Suprapubic skin (tissue), 4 donors: ENCODE measurements around the gene WNT6. TPM values are rescaled to one million over a fixed set of nuclear protein-coding genes. Genes with fewer than 3 reads are reported as not detected.

ENCODE experiments used
- DNase-seq, 2 donors: peaks; one replicate each; pipeline ENCODE4 v3.0.0-alpha.2; 2019; ENCODE audit warnings: low spot score in 2 of 2
- H3K27ac ChIP-seq: fragments of 200-600 bp; sonication (generic); one replicate; pipeline ENCODE4 v1.5.1; 2019
- H3K27me3 ChIP-seq: fragments of 200-600 bp; sonication (generic); one replicate; pipeline ENCODE4 v1.5.1; 2019
- H3K36me3 ChIP-seq: fragments of 200-600 bp; sonication (generic); one replicate; pipeline ENCODE4 v1.5.1; 2019
- H3K4me1 ChIP-seq: fragments of 200-600 bp; sonication (generic); one replicate; pipeline ENCODE4 v1.5.1; 2019
- H3K4me3 ChIP-seq: fragments of 200-600 bp; sonication (generic); one replicate; pipeline ENCODE4 v1.5.1; 2019; ENCODE audit warnings: mild to moderate bottlenecking
- H3K9me3 ChIP-seq: fragments of 200-600 bp; sonication (generic); one replicate; pipeline ENCODE4 v1.5.1; 2019
- CTCF ChIP-seq, 2 donors: fragments of 200-600 bp in 1 of 2; fragments of 450-650 bp in 1 of 2; sonication (generic) in 1 of 2; IDR thresholded peaks; one replicate each; pipeline ENCODE4 v1.5.1; 2016 to 2019; ENCODE audit warnings: antibody characterized with exemption in 2 of 2, mild to moderate bottlenecking in 1 of 2, moderate library complexity in 1 of 2
- EP300 ChIP-seq: sonication (generic); formaldehyde crosslinking; IDR thresholded peaks from one replicate; pipeline ENCODE4 v1.6.1; 2017; ENCODE audit warnings: antibody characterized with exemption
- POLR2A ChIP-seq, 2 donors: fragments of 450-650 bp; IDR thresholded peaks; one replicate each; pipeline ENCODE4 v1.6.1; 2017; ENCODE audit warnings: antibody characterized with exemption in 2 of 2, mild to moderate bottlenecking in 2 of 2, moderate library complexity in 2 of 2
- POLR2AphosphoS5 ChIP-seq, 3 donors: sonication (generic); formaldehyde crosslinking; IDR thresholded peaks; one replicate each; pipeline ENCODE4 v1.6.1; 2017; ENCODE audit warnings: antibody characterized with exemption in 3 of 3
- WGBS: methylation state at CpG from one replicate; pipeline ENCODE4 v1.1.5; 2018; 5-methylcytosine and 5-hydroxymethylcytosine counted together
- total RNA-seq, 4 donors: library from RNA; depleted of rRNA; stranded (reverse); fragments of >200 nt; gene quantifications; one replicate each; pipeline ENCODE4 v1.1.0, GENCODE V29; 2016

Gene WNT6
- total RNA-seq, 4 donors from 2014 or later = 1.4 to 3.7 (median 2.3) TPM

- H3K36me3 ChIP-seq = no peaks in the 10 kb centered on the region
- no peak for TF ChIP-seq POLR2AphosphoS5 (IDR thresholded peaks at IDR 0.05)
- H3K9me3 ChIP-seq = no peaks in the 10 kb centered on the region
- no peak for DNase-seq
- H3K27me3 ChIP-seq = peaks cover 84% of the 10 kb centered on the region
- peak overlapping the region; percentile 48 for H3K27ac ChIP-seq
- H3K4me1 ChIP-seq = peaks cover 66% of the 10 kb centered on the region
- H3K4me3 ChIP-seq = peak overlapping the region; percentile 13
- 5% methylated on average over 31 of the region's 40 CpGs for WGBS
Observed at GRCh38 chr2:218896501-218897393, 37.1 kb downstream of the WNT6 start.

- peak overlapping the region; percentile 13 for H3K4me3 ChIP-seq
- peaks cover 62% of the 10 kb centered on the region for H3K4me1 ChIP-seq
- no peak for DNase-seq
- no peak for TF ChIP-seq POLR2A (IDR thresholded peaks at IDR 0.05)
- no peak for TF ChIP-seq EP300
- no peak for TF ChIP-seq CTCF (IDR thresholded peaks at IDR 0.05)
- TF ChIP-seq POLR2AphosphoS5 (IDR thresholded peaks at IDR 0.05) = no peak
- no peaks in the 10 kb centered on the region for H3K9me3 ChIP-seq
- no peaks in the 10 kb centered on the region for H3K36me3 ChIP-seq
- WGBS = 20% methylated on average over 2 of the region's 34 CpGs
- peaks cover 81% of the 10 kb centered on the region for H3K27me3 ChIP-seq
- no peak overlapping the region for H3K27ac ChIP-seq
Observed at GRCh38 chr2:218897394-218898108, 37.9 kb downstream of the WNT6 start.

- peaks cover 81% of the 10 kb centered on the region for H3K27me3 ChIP-seq
- TF ChIP-seq EP300 (no peak), POLR2A (IDR thresholded peaks at IDR 0.05) (no peak), POLR2AphosphoS5 (IDR thresholded peaks at IDR 0.05) (peak in 1 of 3 donors; percentile 32), CTCF (IDR thresholded peaks at IDR 0.05) (peak; percentile 95 to 97)
- H3K9me3 ChIP-seq = no peaks in the 10 kb centered on the region
- 11% methylated on average over 34 of the region's 52 CpGs for WGBS
- peak; percentile 84 to 89 for DNase-seq
- H3K4me1 ChIP-seq = peaks cover 54% of the 10 kb centered on the region
- peak overlapping the region; percentile 15 for H3K4me3 ChIP-seq
- H3K27ac ChIP-seq = no peak overlapping the region
- no peaks in the 10 kb centered on the region for H3K36me3 ChIP-seq
Observed at GRCh38 chr2:218898109-218898878, 38.7 kb downstream of the WNT6 start.

GRCh38 chr2:218899147-218899546 lies 39.5 kb downstream of the WNT6 start:
- no peaks in the 10 kb centered on the region for H3K9me3 ChIP-seq
- H3K27me3 ChIP-seq = peaks cover 73% of the 10 kb centered on the region
- H3K36me3 ChIP-seq = no peaks in the 10 kb centered on the region
- H3K4me3 ChIP-seq = no peak overlapping the region
- 68% methylated on average over 12 of the region's 12 CpGs for WGBS
- H3K4me1 ChIP-seq = peaks cover 46% of the 10 kb centered on the region
- no peak for TF ChIP-seq POLR2AphosphoS5 (IDR thresholded peaks at IDR 0.05)
- TF ChIP-seq CTCF (IDR thresholded peaks at IDR 0.05) = no peak
- TF ChIP-seq EP300 = no peak
- no peak for TF ChIP-seq POLR2A (IDR thresholded peaks at IDR 0.05)
- no peak for DNase-seq
- no peak overlapping the region for H3K27ac ChIP-seq

- Histone ChIP-seq H3K4me1 (peaks cover 13% of the 10 kb centered on the region), H3K27ac (no peak overlapping the region), H3K9me3 (no peaks in the 10 kb centered on the region), H3K27me3 (peaks cover 54% of the 10 kb centered on the region), H3K4me3 (no peak overlapping the region), H3K36me3 (no peaks in the 10 kb centered on the region)
- no peak for DNase-seq
- WGBS = 95% methylated on average over 4 of the region's 4 CpGs
- TF ChIP-seq EP300 (no peak), CTCF (IDR thresholded peaks at IDR 0.05) (no peak), POLR2AphosphoS5 (IDR thresholded peaks at IDR 0.05) (no peak), POLR2A (IDR thresholded peaks at IDR 0.05) (no peak)
Observed at GRCh38 chr2:218902427-218902826, 42.8 kb downstream of the WNT6 start.
